A549 (cell line): ENCODE measurements around the gene ADAT2.

Experiments
- CEBPB ChIP-seq, 2 experiments: fragments of >200 bp in 1 of 2; sonication (Bioruptor Twin) in 1 of 2; formaldehyde crosslinking in 1 of 2; IDR thresholded peaks; 2 replicates each; pipeline ENCODE4 v1.6.1; 2012 to 2016
- MAFK ChIP-seq: fragments of 450-650 bp; IDR thresholded peaks from 2 replicates; pipeline ENCODE4 v1.6.1; 2014; ENCODE audit not compliant: partially characterized antibody
- MAZ ChIP-seq: fragments of 150-350 bp; IDR thresholded peaks from 2 replicates; pipeline ENCODE4 v1.6.1; 2014; ENCODE audit warnings: antibody characterized with exemption, low read depth, low read length, borderline replicate concordance
- POLR2A ChIP-seq: IDR thresholded peaks from 2 replicates; pipeline ENCODE4 v1.6.1; 2012; ENCODE audit warnings: mild to moderate bottlenecking, low read length
- POLR2AphosphoS2 ChIP-seq: conservative IDR thresholded peaks from 2 replicates; pipeline ENCODE4 v1.6.1; 2012; ENCODE audit warnings: low read length, improper control_type of control experiment, inconsistent platforms
- TF ChIP-seq, protein P1 (sequence below): fragments of 200-600 bp; sonication (generic); IDR thresholded peaks from 2 replicates; pipeline ENCODE4 v1.6.1; 2016; ENCODE audit warnings: antibody characterized with exemption, mild to moderate bottlenecking, moderate library complexity
- TF ChIP-seq, protein P2 (sequence below): fragments of >200 bp; sonication (Bioruptor Twin); formaldehyde crosslinking; IDR thresholded peaks from 3 replicates; pipeline ENCODE4 v1.5.1; 2016
- TF ChIP-seq, protein P3 (sequence below): IDR thresholded peaks from 2 replicates; pipeline ENCODE4 v1.6.1; 2012
- TF ChIP-seq, protein P4 (sequence below): fragments of >200 bp; sonication (Bioruptor Twin); formaldehyde crosslinking; IDR thresholded peaks from 3 replicates; pipeline ENCODE4 v1.6.1; 2016

DNA sequence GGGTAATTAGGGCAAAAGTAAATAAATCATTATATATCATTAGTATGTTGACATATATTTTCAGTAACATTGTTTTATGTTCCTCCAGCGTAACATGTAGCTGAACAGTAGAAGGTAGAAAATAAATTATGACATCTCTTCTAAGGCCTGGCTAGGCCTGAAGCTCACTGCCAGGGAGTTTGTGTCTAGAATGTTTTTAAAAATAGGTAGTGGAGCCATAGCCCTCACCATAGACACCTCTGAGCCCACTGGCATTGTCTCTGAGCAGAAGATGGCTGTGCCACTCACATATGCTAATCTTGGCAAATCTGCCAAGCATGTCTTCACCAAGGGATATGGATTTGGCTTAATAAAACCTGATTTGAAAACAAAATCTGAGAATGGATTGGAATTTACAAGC, 39.7 kb upstream of the ADAT2 start:
- TF ChIP-seq, protein P1, sequence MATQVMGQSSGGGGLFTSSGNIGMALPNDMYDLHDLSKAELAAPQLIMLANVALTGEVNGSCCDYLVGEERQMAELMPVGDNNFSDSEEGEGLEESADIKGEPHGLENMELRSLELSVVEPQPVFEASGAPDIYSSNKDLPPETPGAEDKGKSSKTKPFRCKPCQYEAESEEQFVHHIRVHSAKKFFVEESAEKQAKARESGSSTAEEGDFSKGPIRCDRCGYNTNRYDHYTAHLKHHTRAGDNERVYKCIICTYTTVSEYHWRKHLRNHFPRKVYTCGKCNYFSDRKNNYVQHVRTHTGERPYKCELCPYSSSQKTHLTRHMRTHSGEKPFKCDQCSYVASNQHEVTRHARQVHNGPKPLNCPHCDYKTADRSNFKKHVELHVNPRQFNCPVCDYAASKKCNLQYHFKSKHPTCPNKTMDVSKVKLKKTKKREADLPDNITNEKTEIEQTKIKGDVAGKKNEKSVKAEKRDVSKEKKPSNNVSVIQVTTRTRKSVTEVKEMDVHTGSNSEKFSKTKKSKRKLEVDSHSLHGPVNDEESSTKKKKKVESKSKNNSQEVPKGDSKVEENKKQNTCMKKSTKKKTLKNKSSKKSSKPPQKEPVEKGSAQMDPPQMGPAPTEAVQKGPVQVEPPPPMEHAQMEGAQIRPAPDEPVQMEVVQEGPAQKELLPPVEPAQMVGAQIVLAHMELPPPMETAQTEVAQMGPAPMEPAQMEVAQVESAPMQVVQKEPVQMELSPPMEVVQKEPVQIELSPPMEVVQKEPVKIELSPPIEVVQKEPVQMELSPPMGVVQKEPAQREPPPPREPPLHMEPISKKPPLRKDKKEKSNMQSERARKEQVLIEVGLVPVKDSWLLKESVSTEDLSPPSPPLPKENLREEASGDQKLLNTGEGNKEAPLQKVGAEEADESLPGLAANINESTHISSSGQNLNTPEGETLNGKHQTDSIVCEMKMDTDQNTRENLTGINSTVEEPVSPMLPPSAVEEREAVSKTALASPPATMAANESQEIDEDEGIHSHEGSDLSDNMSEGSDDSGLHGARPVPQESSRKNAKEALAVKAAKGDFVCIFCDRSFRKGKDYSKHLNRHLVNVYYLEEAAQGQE = no peak
- no peak for TF ChIP-seq MAFK
- no peak for TF ChIP-seq MAZ
- TF ChIP-seq, protein P2, sequence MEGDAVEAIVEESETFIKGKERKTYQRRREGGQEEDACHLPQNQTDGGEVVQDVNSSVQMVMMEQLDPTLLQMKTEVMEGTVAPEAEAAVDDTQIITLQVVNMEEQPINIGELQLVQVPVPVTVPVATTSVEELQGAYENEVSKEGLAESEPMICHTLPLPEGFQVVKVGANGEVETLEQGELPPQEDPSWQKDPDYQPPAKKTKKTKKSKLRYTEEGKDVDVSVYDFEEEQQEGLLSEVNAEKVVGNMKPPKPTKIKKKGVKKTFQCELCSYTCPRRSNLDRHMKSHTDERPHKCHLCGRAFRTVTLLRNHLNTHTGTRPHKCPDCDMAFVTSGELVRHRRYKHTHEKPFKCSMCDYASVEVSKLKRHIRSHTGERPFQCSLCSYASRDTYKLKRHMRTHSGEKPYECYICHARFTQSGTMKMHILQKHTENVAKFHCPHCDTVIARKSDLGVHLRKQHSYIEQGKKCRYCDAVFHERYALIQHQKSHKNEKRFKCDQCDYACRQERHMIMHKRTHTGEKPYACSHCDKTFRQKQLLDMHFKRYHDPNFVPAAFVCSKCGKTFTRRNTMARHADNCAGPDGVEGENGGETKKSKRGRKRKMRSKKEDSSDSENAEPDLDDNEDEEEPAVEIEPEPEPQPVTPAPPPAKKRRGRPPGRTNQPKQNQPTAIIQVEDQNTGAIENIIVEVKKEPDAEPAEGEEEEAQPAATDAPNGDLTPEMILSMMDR = no peak
- TF ChIP-seq CEBPB (IDR thresholded peaks at IDR 0.05) = no peak
- TF ChIP-seq, protein P3, sequence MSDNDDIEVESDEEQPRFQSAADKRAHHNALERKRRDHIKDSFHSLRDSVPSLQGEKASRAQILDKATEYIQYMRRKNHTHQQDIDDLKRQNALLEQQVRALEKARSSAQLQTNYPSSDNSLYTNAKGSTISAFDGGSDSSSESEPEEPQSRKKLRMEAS = no peak
- TF ChIP-seq, protein P4, sequence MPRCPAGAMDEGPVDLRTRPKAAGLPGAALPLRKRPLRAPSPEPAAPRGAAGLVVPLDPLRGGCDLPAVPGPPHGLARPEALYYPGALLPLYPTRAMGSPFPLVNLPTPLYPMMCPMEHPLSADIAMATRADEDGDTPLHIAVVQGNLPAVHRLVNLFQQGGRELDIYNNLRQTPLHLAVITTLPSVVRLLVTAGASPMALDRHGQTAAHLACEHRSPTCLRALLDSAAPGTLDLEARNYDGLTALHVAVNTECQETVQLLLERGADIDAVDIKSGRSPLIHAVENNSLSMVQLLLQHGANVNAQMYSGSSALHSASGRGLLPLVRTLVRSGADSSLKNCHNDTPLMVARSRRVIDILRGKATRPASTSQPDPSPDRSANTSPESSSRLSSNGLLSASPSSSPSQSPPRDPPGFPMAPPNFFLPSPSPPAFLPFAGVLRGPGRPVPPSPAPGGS = no peak
- TF ChIP-seq POLR2AphosphoS2 = no peak
- TF ChIP-seq POLR2A = no peak
